Stimulated activated CD4-positive, alpha-beta T cell treated with anti-CD3 and anti-CD28 coated beads, Interleukin-1b, Interleukin-23, amount 100 ng/mL, for 48 hours (primary cell): Measurements from ENCODE around the gene PCGF3.
A peak's percentile ranks its signal among the peaks of the same experiment; 100 is the strongest.
"Not testable (repeated sequence)": the region's sequence is repeated elsewhere in the genome, so short reads cannot be mapped to it uniquely, and the experiment has no call there.

Source experiments
- DNase-seq: peaks from one replicate; pipeline ENCODE4 v3.0.0-alpha.2; 2020

Gene PCGF3

DNA sequence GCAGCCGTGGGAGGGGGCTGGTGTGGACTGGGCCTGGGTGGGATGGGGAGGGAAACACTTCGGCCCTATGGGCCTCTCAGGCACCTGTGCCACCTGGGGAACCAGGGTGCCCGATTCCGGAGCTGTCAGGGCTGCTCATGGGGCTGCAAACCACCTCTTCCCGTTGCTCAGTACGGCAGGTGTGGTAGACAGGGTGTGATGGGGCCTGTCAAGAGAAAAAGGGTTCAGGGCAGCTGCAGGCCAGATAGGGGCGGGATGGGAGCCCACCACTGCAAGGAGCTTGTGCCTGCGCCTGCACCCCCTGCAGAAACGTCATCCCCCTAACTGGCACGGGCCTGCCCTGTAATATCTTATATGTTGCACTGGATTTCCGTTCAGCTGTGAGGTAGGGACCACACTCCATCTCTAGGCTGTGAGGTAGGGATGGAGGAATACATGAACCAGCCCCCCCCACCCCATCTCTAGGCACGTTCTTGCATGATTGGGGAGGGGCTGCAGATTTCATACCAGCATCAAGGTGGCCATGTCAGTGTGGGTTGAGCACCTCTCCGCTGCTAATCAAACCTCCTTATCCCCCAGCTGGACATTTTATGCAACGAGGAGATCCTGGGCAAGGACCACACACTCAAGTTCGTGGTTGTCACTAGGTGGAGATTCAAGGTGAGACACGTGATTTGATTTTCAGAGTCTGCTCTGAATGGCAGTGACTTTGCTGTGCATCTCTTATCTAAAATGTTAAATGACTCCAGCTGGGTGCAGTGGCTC is 59.0 kb downstream of the PCGF3 start:
- DNase-seq: no peak

- no peak for DNase-seq
These were observed 60.5 kb downstream of the PCGF3 start for GRCh38 chr4:766152-766515.

DNA sequence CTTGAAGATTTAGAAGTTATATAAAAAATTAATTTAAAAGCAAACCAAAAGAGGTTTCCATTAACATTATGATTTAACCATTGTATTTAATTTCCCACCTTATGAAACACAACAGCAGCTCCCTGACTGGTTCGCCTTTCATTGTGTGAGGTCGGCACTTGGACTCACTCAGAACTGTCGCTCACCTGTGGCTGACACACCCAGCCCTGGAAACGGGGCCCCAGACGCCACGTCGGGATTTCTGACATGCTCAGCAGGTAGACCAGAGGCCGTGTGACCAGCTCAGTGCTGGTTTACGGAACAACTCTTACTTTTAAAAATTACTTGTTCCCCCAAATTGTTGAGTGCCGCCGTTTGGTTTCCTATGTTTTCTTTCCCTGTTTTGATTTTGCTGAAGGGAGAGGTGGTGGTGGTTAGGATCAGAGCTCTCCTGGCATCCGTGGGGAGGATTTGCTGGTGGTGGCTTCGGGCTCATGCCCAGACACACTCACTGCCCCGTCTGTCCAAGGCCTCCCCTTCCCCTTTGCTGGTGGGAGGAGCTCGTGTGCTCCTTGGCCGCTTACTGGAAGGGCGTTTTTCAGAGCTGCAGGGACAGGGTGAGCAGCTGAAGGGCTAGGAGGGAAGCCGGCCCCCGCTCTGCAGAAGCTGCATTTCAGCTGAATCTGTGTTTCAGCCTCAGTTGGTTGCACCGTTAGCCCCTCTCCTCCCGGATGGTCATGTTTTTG is 61.1 kb downstream of the PCGF3 start:
- no peak for DNase-seq

DNA sequence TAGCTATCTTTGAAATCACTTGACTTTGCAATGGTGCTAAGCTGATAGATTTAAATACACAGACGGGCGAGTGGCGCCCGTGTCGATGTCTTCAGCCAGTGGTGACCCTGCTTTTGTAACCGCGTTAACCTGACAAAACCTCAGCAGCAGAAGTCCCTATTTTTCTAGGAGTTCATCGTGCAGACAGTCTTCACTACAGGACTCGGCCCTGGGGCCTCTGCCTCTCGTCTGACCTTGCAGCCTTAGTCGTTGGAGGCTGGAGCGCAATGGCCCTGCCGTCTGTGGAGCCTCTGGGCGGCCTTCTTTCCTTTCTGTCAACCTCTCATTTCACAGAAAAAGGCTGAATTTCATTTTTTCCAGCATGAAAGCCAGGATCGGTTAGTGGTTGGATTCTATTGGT is 62.4 kb downstream of the PCGF3 start:
- DNase-seq: no peak

DNA sequence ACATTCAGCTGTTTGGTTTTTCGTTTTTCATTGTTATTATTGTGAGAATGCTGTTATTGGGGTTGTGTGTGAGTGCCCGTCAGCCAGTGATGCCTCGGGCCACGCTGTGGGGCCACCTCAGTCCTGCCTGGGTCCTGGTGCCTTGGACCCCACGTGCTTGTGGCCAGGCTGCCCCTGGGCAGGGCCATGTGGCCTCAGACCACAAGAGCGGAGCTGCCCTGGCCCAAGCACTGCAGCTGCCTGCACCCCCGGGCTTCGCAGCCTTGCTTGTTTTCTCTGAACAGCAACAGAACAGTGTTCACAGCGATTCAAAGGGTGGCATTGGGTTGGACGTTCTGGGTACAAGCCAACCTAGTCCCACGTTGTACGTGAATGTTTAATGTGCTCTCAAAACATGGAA is 63.4 kb downstream of the PCGF3 start:
- DNase-seq: no peak

DNA sequence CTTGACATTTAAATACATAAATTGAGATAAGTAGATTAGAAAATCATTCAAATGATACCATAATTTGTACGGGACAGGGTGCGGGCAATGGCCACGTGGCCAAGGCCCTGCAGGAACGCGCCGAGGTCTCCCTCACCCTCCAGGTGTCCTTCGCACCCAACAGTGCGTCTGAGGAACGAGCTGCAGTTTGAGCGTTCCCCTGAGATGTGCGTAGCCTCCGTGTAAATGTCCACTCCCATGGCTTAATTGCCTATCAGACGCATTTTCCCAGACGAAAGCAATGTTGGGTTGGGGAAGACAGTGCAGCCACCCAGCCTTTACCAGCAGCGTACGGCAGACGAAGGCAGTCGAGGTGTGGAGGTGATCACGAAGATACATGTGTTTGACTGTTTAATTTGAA is 63.9 kb downstream of the PCGF3 start:
- no peak for DNase-seq

GRCh38 chr4:770022-770421 is 64.4 kb downstream of the PCGF3 start:
- DNase-seq: no peak

DNA sequence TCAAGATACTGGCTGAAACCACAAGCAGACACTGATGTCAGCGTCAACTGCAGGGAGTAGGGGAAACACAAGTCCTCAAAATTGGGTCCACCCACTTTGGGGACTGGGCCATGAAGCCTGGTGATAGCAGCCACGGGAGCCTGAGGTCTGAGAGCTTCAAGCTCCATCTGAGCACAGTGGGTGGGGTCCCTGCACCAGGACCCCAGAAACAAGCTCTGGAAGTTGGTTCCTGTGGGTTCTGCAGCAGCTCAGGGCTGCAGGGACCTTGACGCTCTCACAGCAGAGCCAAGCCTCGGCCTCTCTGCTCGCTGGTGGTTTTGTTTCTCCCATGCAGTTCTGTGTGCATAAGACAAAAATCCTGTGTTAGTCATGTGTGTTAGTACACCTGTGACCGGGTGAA is 65.8 kb downstream of the PCGF3 start:
- no peak for DNase-seq

GRCh38 chr4:772118-772517 is 66.5 kb downstream of the PCGF3 start:
- no peak for DNase-seq

DNA sequence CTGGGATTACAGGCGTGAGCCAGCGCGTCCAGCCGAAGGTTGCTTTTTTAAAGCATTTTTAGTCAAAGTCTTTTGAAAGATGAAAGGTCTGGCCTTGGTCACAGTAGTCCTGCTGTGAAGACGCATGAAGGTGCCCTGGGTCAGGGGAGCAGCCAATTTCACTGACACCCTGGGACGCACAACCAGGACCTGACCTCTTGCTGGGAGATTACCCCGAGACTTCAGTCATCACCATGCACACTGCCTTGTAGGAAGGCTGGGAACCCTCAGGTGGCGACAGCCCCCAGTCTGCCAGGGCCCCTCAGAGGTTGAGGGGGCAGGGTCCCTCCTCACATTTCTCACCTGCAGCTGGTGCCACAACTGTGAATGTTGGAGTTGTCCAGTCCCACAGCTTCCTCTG is 67.1 kb downstream of the PCGF3 start:
- DNase-seq: no peak

DNA sequence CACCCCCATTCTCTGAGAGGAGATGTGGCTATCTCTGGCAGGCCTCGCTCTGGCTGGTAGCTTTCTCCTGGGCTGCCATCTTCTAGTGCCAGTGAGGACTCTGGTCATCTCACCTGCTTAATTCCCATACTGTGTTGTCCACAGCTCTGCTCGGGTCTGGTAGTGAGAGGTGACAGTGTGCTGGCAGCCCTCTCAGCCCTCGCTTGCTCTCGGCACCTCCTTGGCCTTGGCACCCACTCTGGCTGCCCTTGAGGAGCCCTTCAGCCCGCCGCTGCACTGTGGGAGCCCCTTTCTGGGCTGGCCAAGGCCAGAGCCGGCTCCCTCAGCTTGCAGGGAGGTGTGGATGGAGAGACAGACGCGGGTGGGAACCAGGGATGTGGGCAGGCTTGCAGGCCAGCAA is 67.6 kb downstream of the PCGF3 start:
- no peak for DNase-seq

DNA sequence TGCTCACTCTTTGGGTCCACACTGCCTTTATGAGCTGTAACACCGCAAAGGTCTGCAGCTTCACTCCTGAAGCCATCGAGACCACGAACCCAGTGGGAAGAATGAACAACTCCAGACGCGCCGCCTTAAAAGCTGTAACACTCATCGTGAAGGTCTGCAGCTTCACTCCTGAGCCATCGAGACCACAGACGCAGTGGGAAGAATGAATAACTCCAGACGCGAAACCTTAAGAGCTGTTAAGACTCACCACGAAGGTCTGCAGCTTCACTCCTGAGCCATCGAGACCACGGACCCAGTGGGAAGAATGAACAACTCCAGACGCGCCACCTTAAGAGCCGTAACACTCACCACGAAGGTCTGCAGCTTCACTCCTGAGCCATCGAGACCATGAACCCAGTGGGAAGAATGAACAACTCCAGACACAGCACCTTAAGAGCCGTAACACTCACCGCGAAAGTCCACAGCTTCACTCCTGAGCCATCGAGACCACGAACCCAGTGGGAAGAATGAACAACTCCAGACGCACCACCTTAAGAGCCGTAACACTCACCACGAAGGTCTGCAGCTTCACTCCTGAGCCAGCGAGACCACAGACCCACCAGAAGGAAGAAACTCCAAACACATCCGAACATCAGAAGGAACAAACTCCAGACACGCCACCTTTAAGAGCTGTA is 68.9 kb downstream of the PCGF3 start:
- DNase-seq: peak; percentile 25

DNA sequence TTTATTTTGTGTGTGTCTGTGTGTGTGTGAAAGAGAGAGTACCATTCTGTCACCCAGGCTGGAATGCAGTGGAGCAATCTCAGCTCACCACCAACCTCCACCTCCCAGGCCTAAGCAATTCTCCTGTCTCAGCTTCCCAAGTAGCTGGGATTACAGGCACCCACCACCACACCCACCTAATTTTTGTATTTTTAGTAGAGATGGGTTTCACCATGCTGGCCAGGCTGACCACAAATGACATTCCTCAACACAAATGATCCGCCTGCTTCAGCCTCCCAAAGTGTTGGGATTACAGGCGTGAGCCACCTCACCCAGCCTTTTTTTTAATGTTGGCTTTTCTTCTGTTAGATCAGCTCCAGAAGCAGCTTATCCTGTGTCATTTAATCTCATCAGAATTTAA is 69.9 kb downstream of the PCGF3 start:
- DNase-seq: not testable (repeated sequence)

DNA sequence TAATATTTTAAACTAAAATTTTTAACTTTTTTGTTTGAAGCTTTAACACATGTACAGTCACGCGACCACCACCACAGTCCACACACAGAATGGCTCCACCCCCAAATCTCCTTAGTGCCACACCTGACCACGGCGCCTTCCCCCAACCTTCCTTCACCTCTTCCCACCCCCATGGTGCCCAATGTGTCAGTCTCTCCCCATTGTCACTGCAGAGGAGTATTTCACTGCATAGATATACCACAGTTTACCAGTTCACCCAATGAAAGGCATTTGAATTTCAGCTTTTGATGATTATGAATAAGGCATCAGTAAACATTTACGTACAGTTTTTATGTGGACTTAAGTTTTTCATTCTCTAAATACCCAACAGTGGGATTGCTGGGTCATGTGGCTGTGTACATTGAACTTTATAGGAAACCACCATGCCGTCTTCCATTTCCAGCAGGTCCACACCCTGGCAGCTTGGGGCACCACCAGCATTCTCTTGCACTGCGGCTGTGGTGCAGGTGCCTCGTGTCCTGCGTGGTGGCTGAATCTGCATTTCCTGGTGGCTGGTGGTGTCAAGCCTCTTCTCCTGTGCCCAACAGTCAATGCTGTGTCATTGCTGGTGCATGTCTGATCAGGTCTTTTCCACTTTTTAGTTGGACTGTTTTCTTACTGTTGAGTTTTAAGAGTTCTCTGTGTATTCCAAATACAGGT is 71.3 kb downstream of the PCGF3 start:
- DNase-seq: no peak

DNA sequence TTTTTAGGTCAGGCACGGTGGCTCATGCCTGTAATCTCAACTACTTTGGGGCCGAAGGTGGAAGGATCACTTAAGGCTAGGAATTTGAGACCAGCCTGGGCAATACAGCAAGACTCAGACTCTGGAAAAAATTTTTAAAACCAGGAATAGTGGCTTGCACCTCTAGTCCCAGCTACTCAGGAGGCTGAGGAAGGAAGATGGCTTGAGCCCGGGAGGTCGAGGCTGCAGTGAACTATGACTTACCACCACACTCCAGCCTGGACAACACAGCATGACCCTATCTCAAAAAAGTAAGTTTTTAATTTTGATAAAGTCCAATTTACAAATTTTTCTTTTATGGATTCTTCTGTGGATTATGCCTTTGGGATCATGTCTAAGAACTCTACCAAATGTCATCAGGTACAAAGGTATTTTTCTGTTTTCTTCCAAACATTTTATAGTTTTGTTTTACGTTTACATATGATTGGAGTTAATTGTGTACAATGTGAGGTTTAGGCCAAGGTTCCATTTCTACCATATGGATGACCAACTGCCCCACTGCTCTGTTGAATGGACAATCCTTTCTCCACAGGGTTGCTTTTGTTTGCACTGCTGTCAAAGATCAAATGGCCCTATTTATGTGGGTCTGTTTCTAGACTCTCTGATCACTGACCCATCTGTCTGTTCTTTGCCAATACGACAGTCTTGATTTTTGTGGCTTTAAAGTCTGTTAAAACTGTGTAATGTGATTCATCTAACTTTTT is 72.1 kb downstream of the PCGF3 start:
- DNase-seq: no peak

DNA sequence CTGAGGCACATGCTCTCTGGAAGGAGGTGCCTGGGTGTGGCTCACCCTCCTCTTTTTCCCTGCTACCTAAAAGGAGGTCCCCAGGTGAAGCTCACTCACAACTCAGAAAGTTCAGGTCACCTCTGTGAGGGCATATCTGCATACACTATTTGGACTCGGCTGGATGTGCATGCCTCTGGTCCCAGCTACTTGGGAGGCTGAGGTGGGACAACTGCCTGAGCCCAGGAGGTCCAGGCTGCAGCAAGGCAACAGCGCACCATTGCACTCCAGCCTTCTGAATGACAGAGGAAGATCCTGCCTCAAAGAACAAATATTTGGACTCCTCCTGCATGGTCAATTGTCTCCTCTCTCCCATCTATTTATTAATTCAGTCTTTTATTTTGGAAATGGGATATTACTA is 73.9 kb downstream of the PCGF3 start:
- DNase-seq: no peak

- not testable (repeated sequence) for DNase-seq
These were observed 74.6 kb downstream of the PCGF3 start for GRCh38 chr4:780255-780654.

GRCh38 chr4:780716-781492 is 75.3 kb downstream of the PCGF3 start:
- no peak for DNase-seq

DNA sequence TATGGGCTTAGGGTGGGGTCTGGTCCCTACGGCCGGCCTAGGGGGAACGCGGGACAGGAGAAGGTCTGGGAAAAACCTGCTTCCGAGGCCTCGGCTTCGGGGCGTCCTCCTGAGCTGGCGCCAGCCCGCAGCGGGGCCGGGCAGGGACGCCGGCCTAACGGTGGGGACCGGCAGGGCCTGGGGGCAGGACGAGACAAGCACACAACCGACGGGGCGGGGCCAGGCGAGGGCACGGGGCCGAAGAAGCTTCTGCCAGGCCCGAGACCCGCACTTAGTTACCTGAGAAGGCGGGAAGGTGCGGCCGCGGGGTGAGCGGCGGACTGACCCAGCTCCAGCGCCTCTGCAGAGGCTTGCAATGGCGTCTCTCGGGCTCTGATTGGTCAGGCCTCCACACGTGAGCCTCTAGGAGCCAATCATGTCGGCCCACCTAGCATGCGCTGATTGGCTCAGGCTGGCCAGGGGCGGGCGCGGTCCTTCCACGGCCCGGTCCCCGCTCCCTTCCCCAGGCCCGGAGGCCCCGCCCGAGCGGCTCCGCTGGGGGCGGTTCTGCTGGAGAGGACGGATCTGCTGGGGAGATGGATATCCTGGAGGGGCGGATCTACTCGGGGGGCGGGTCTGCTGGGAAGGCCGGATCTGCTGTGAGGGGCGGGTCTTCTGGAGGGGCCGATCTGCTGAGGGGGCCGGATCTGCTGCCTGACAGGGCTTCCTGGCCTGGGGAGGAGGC is 76.0 kb downstream of the PCGF3 start:
- peak; percentile 99 for DNase-seq

DNA sequence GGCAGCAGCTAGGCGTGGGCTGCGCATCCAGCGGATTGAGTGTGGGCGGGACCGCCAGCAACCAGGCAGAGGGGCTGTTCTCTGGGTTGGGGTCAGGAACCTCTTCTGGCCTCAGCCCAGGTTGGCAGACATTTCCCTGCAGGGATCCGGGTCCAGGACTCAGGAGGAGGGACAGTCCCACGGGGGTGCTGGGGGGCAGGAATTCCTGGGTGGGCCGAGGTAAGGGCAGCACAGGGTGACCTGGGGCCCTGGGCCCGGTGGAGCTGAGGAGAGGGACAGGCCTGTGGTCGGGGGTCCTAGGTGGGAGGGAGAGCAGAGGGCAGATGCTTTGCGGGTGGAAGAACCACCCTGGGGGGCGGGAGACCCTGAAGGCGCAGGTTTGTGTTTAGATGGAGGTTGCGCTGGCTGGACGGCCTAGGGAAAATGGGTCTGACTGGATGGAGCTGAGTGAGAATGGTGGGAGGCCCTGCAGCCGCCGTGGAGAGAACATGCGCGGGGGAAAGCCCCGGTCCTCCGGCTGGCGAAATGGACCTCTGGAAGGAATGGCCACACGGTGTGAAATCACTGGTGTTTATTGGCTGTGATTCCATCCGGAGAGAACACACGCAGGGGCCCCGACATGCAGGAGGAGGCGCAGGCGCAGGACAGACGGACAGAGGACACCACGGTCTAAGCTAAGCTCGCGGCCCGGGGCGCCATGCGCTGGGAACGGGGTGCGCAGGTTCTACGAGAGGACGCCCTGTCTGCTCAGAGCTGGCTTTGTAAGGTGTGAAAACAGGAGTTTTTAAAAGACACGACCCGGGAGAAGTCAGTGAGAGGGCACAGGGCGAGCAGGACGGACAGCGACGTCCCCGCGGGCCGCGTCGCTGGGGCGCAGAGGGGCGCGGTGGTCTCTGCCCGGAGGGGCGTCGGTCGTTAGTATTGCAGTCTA is 79.0 kb downstream of the PCGF3 start:
- DNase-seq: no peak
